Measurements from ENCODE around the gene RAB20.

Gene RAB20

GRCh38 chr13:110476220-110476617, 85.3 kb downstream of the RAB20 start:
- no peak for TF ChIP-seq ZFX (IDR thresholded peaks at IDR 0.05)
- TF ChIP-seq CTCF (conservative IDR thresholded peaks at IDR 0.05): no peak
- no peak overlapping the region for H3K27ac ChIP-seq

- TF ChIP-seq ZFX (IDR thresholded peaks at IDR 0.05): no peak
- no peak for TF ChIP-seq CTCF (conservative IDR thresholded peaks at IDR 0.05)
- H3K27ac ChIP-seq: no peak overlapping the region
Measured at GRCh38 chr13:110475550-110476219, 85.8 kb downstream of the RAB20 start.

GRCh38 chr13:110475117-110475516, 86.4 kb downstream of the RAB20 start:
- H3K27ac ChIP-seq: no peak overlapping the region

GRCh38 chr13:110474713-110475112, 86.8 kb downstream of the RAB20 start:
- H3K27ac ChIP-seq: no peak overlapping the region
- TF ChIP-seq CTCF (conservative IDR thresholded peaks at IDR 0.05): no peak
- no peak for TF ChIP-seq ZFX (IDR thresholded peaks at IDR 0.05)

More at GRCh38 chr13:110475117-110475516, 86.4 kb downstream of the RAB20 start:
- no peak for TF ChIP-seq CTCF (conservative IDR thresholded peaks at IDR 0.05)
- no peak for TF ChIP-seq ZFX (IDR thresholded peaks at IDR 0.05)

Data from C4-2B (cell line).